ENCODE measurements around the gene CBLN3. TPM values are rescaled to one million over a fixed set of nuclear protein-coding genes. Genes with fewer than 3 reads are reported as not detected.

Gene CBLN3
- total and polyA plus RNA-seq, 9 of the 15 experiments (the other 6 are each of a cell fraction or from before 2014, with no cell fraction given) = 0.05 to 0.59 (median 0.26) TPM; not detected in 1

GRCh38 chr14:24394275-24394674, 35.2 kb downstream of the CBLN3 start:
- Histone ChIP-seq H3K36me3 (ENCODE audit: control insufficient read depth, insufficient read depth, low read length) (no peaks in the 10 kb centered on the region; the same call in 2 of the 3 replicates), H3K9me1 (ENCODE audit: control insufficient read depth, insufficient read depth, low read length) (no peaks in the 10 kb centered on the region), H3K4me3 (no peak overlapping the region), H3K4me1 (replicated peaks in 1 of 2; ENCODE audit: control insufficient read depth in 2 of 2, insufficient read depth in 2 of 2, low read length in 2 of 2) (peaks cover 3 to 12% of the 10 kb centered on the region in 2 experiments; a peak in 4 of 5 replicates), H3K27ac (ENCODE audit: extremely low read depth, low read depth, low read length) (no peak overlapping the region), H3K79me2 (ENCODE audit: control insufficient read depth, insufficient read depth, low read length) (no peaks in the 10 kb centered on the region), H4K20me1 (replicated peaks; ENCODE audit: control insufficient read depth, insufficient read depth, low read length) (no peaks in the 10 kb centered on the region), H2AFZ (ENCODE audit: low read depth, low read length) (no peak overlapping the region), H3K9me3 (replicated peaks; ENCODE audit: control insufficient read depth, insufficient read depth, low read depth, low read length) (no peaks in the 10 kb centered on the region), H3K4me2 (ENCODE audit: insufficient read depth, low read length) (no peak overlapping the region), H3K27me3 (ENCODE audit: control insufficient read depth in 2 of 2, insufficient read depth in 2 of 2, low read length in 2 of 2) (no peaks in the 10 kb centered on the region), H3K9ac (ENCODE audit: insufficient read depth in 1 of 2, low read depth in 2 of 2, low read length in 2 of 2) (no peak overlapping the region)
- DNase-seq (ENCODE audit: extremely low read depth in 1 of 4, low spot score in 3 of 4) = no peak
- no TSS peak for BruUV-seq (replicated peaks)
- FAIRE-seq = no peak
- intact Hi-C loops (cut with micrococcal nuclease) = no loop called here
- POLR2A ChIA-PET = no interaction called here
- TF ChIP-seq L3MBTL2 (IDR thresholded peaks at IDR 0.05) = no peak
- TF ChIP-seq GATAD2B (IDR thresholded peaks at IDR 0.05; ENCODE audit: borderline replicate concordance) = no peak
- CTCF ChIA-PET (ENCODE audit: low intra/inter-chr PET ratio) = no interaction called here
- WGBS (ENCODE audit: insufficient coverage, low coverage, missing lambda C conversion rate) = 16% methylated on average over 3 of the region's 3 CpGs
- in situ Hi-C loops (cut with MboI) = no loop called here
- ATAC-seq = no peak

GRCh38 chr14:24392325-24393091, 37.0 kb downstream of the CBLN3 start:
- WGBS (ENCODE audit: insufficient coverage, low coverage, missing lambda C conversion rate) = 32% methylated on average over 7 of the region's 8 CpGs
- H3K27me3 ChIP-seq (ENCODE audit: control insufficient read depth in 2 of 2, insufficient read depth in 2 of 2, low read length in 2 of 2) = no peaks in the 10 kb centered on the region
- POLR2A ChIA-PET = no interaction called here
- H3K9me1 ChIP-seq (ENCODE audit: control insufficient read depth, insufficient read depth, low read length) = no peaks in the 10 kb centered on the region
- ATAC-seq = peak; percentile 78
- H3K36me3 ChIP-seq (ENCODE audit: control insufficient read depth, insufficient read depth, low read length) = no peaks in the 10 kb centered on the region; the same call in 2 of the 3 replicates
- peak overlapping the region; percentile 28; the same call in 1 of the 3 replicates for H3K27ac ChIP-seq (ENCODE audit: extremely low read depth, low read depth, low read length)
- no peaks in the 10 kb centered on the region for H4K20me1 ChIP-seq (replicated peaks; ENCODE audit: control insufficient read depth, insufficient read depth, low read length)
- peak; percentile 29 to 39 (median 37) for DNase-seq (ENCODE audit: extremely low read depth in 1 of 4, low spot score in 3 of 4)
- CTCF ChIA-PET (ENCODE audit: low intra/inter-chr PET ratio) = no interaction called here
- no peaks in the 10 kb centered on the region for H3K9me3 ChIP-seq (replicated peaks; ENCODE audit: control insufficient read depth, insufficient read depth, low read depth, low read length)
- BruUV-seq (replicated peaks) = no TSS peak
- peak overlapping the region; percentile 55 for H3K4me2 ChIP-seq (ENCODE audit: insufficient read depth, low read length)
- peak overlapping the region in 1 of 2 experiments; percentile 31; a peak in 1 of 4 replicates for H3K9ac ChIP-seq (ENCODE audit: insufficient read depth in 1 of 2, low read depth in 2 of 2, low read length in 2 of 2)
- H3K4me1 ChIP-seq (replicated peaks in 1 of 2; ENCODE audit: control insufficient read depth in 2 of 2, insufficient read depth in 2 of 2, low read length in 2 of 2) = peaks cover 7 to 11% of the 10 kb centered on the region in 2 experiments; a peak in 4 of 5 replicates
- H2AFZ ChIP-seq (ENCODE audit: low read depth, low read length) = peak overlapping the region; percentile 76
- FAIRE-seq = peak; percentile 29
- in situ Hi-C loops (cut with MboI) (no loop called here), intact Hi-C loops (cut with micrococcal nuclease) (no loop called here)
- no peaks in the 10 kb centered on the region for H3K79me2 ChIP-seq (ENCODE audit: control insufficient read depth, insufficient read depth, low read length)
- no peak overlapping the region for H3K4me3 ChIP-seq
- TF ChIP-seq COPS2 (conservative IDR thresholded peaks at IDR 0.05) = no peak
- no peak for TF ChIP-seq FOXA1 (IDR thresholded peaks at IDR 0.05; ENCODE audit: borderline replicate concordance)
- TF ChIP-seq ZNF232 (CRISPR knock-in tag; IDR thresholded peaks at IDR 0.05) = no peak
- no peak for TF ChIP-seq TRIM24 (IDR thresholded peaks at IDR 0.05)
- no peak for TF ChIP-seq NR2C2 (CRISPR knock-in tag; IDR thresholded peaks at IDR 0.05)
- TF ChIP-seq NR2C2 (tag; IDR thresholded peaks at IDR 0.05) = no peak
- TF ChIP-seq POU5F1 (IDR thresholded peaks at IDR 0.05; ENCODE audit: borderline replicate concordance, low read depth, low read length, partially characterized antibody) = no peak
